SH-SY5Y (cell line): ENCODE results near the gene TBX6.

Experiments used
- GATA2 ChIP-seq: IDR thresholded peaks from 2 replicates; pipeline ENCODE4 v1.6.1; 2011; ENCODE audit warnings: mild to moderate bottlenecking, low read depth, low read length
- GATA3 ChIP-seq: IDR thresholded peaks from 2 replicates; pipeline ENCODE4 v1.6.1; 2011; ENCODE audit warnings: low read depth, mild to moderate bottlenecking, low read length, moderate library complexity

- TF ChIP-seq GATA3 (no peak), GATA2 (no peak)
Observed at GRCh38 chr16:30063893-30064728, 27.6 kb downstream of the TBX6 start.
